WI38 (cell line): ENCODE results near the gene PRDM16.

Source experiments
- H3K4me3 ChIP-seq: 2 replicates; pipeline ENCODE4 v1.5.1; 2011; ENCODE audit warnings: low read depth, mild to moderate bottlenecking, control low read depth, low read length
- TF ChIP-seq, protein P1 (sequence below): IDR thresholded peaks from 2 replicates; pipeline ENCODE4 v1.5.1; 2012; ENCODE audit warnings: low read depth, mild to moderate bottlenecking, control low read depth, low read length

The PRDM16 gene

DNA sequence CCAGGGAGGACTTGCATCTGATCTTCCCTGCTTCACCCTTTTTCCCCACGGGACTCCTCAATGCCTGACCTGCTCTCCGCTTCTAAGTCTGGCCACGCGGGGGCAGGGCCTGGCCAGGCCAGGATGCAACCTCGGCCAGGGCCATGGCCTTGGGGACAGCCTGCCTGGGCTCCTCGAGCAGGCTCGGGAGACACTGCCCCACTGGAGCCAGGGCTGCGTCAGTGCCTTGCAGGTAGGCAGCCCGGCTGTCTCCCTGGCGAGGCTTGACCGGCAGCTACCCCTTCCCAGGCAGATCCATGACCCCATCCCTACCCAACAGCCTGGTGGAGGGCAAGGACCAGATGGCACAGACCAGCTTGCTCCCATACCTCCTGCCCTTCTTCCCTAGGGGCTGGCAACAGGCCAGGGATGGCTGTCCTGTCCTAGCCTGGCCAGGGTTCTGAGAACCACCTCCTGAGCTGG is 2.7 kb upstream of the PRDM16 start:
- TF ChIP-seq, protein P1, sequence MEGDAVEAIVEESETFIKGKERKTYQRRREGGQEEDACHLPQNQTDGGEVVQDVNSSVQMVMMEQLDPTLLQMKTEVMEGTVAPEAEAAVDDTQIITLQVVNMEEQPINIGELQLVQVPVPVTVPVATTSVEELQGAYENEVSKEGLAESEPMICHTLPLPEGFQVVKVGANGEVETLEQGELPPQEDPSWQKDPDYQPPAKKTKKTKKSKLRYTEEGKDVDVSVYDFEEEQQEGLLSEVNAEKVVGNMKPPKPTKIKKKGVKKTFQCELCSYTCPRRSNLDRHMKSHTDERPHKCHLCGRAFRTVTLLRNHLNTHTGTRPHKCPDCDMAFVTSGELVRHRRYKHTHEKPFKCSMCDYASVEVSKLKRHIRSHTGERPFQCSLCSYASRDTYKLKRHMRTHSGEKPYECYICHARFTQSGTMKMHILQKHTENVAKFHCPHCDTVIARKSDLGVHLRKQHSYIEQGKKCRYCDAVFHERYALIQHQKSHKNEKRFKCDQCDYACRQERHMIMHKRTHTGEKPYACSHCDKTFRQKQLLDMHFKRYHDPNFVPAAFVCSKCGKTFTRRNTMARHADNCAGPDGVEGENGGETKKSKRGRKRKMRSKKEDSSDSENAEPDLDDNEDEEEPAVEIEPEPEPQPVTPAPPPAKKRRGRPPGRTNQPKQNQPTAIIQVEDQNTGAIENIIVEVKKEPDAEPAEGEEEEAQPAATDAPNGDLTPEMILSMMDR, result peak; percentile 6; the same call in 1 of the 2 replicates
- no peak overlapping the region for H3K4me3 ChIP-seq

DNA sequence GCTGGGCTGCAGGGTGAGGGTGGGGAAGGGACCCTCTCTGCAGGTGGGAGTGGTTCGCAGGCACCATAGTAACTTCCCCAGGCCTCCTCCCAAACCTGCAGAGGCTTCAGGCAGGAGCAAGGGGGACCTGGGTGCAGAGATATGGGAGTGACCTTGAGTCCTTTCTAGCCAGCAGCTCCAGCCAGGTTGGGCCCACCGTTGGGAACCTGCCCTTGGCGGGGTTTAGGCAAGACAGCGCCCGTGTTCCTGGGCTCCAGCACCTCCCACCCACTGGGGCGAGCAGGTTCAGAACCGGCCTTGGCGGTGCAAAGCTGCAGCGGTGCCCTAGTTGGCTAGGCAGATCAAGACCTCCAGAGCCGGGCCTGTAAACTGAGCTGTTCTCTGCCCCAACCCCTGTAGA is 2.2 kb upstream of the PRDM16 start:
- TF ChIP-seq, protein P1, result no peak
- no peak overlapping the region for H3K4me3 ChIP-seq

DNA sequence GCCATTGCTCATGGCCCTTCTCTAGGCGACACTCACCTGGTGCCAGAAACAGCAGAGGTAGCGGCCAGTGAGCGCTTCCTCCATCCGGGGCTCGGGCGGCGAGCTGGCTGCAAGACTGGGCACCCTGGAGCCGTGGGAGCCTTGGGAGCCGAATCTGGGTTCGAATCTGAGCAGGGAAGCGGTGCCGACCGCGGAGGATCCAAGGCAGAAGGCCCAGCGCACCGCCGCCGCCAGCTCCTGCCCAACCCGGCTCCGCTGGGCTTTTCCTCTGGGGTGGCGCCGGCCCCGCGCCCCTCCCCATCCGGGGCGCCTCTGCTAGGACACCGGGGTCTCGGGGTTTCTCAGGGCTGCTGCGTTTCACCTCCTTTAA is 1.7 kb upstream of the PRDM16 start:
- H3K4me3 ChIP-seq, result no peak overlapping the region
- TF ChIP-seq, protein P1, result no peak

DNA sequence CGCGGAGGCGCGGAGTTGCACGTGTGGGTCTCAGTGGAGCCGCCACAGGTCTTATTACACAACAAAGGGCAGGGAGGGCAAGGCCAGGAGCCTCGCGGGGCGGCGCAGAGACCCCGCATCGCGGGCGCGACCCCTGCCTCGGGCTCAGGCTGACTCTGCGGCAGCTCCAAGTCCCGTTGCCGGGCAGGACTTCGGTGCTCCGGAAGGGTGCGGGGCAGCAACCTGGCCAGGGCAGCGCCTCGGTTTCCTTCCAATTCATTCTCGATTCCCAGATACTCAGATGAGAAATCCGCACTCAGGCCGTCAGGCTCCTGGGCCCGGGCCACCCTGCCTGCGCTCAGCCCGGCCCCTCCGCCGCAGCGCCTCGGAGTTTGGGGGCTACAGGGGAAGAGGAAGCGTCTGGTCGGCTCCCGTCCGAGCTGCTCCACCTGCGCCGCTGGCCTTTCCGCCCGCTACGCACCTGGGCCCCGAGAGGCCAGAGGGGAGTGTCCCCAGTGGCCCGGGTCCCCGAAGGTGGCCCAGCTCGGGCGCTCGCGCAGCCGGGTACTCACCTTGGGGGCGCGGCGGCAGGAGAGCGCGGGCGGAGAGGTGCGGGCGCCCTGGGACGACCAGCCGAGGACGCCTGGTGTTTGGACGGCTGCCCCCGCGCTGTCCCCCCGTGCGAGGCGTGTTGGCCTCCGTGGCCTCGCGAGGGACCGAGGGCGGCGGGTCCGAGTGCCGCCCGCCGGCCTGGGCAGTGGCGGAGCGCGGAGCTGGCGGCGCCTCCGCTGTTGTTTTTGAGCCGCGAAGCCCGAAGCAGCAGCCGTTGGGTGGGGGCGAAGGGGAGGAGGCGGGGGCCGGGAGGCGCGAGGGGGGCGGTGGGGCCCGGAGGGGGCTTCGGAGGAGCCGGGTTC is 1.1 kb upstream of the PRDM16 start:
- TF ChIP-seq, protein P1, result no peak
- H3K4me3 ChIP-seq, result no peak overlapping the region

DNA sequence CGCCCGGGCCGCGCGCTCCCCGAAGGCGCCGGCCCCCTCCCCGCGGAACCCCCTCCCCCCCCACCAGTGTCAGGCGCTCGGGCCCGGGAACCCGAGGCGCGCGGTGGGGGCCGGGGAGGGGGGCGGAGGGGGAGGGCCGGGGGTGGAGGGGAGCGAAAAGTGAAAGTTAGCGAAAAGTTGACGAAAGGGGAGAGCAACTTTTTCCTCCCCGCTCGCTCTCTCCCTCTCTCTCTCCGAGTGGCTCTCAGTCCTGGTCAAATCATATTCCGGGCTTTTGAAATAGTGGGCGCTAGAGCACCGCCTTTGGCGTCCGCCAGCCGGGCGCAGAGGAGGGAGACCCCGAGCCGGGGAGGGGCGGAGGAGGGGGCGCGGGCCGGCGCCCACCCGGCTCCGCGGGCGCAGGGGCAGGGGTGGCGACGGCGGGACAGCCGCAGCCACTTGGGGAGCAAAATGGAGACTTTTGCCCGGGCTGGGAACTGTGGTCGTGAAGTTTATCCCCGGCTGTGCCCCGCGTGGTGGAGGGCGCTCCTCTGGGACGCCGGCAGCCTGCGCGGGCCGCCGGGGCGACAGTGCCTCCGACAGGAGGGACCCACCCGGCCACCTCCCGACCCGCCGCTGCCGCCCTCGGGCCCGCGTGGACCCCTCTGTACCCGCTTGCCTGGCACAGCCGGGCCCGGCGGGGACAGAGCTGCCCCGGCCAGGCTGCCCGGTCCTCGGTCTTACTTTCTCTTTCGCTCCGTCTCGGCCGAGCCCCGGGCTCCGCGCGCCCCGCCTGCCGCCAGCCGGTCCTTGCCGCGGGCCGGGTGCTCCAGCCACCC is 697 bp downstream of the PRDM16 start:
- peak overlapping the region; percentile 57 for H3K4me3 ChIP-seq
- TF ChIP-seq, protein P1, result no peak

DNA sequence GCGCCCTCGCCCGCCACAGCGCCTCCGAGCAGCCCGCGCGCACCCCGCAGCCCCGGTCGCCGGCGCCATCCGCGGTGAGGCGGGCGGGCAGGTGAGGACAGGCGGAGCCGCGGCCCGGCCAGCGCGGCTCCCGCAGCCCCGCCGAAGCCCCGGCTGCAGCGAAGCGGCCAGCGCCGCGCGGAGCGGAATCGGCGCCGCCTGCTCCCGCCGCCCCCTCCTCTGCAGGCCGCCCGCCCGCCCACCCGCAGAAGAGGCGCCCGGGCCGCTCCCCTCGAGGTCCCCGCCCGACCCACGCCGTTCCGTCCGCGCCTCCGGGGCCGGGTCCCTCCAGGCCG is 1.3 kb downstream of the PRDM16 start:
- TF ChIP-seq, protein P1, result no peak

More for the DNA sequence above, 1.3 kb downstream of the PRDM16 start:
- H3K4me3 ChIP-seq, result peak overlapping the region; percentile 57; the same call in 1 of the 2 replicates
